ENCODE data around the gene TSC2.

GRCh38 chr16:2082171-2082982 lies 34.6 kb downstream of the TSC2 start:
- TF ChIP-seq, protein P1, sequence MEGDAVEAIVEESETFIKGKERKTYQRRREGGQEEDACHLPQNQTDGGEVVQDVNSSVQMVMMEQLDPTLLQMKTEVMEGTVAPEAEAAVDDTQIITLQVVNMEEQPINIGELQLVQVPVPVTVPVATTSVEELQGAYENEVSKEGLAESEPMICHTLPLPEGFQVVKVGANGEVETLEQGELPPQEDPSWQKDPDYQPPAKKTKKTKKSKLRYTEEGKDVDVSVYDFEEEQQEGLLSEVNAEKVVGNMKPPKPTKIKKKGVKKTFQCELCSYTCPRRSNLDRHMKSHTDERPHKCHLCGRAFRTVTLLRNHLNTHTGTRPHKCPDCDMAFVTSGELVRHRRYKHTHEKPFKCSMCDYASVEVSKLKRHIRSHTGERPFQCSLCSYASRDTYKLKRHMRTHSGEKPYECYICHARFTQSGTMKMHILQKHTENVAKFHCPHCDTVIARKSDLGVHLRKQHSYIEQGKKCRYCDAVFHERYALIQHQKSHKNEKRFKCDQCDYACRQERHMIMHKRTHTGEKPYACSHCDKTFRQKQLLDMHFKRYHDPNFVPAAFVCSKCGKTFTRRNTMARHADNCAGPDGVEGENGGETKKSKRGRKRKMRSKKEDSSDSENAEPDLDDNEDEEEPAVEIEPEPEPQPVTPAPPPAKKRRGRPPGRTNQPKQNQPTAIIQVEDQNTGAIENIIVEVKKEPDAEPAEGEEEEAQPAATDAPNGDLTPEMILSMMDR (conservative IDR thresholded peaks at IDR 0.05; ENCODE audit: low read length): no peak
- TF ChIP-seq EZH2phosphoT487 (IDR thresholded peaks at IDR 0.05; ENCODE audit: borderline replicate concordance, low read depth, low read length): no peak
